NCI-H1436 (cell line): ENCODE results near the gene CYP19A1.

ENCODE experiments used
- DNase-seq: peaks from one replicate; lab custom pipeline; 2025; lab: John Stamatoyannopoulos, UW

Gene CYP19A1

GRCh38 chr15:51359981-51360380 lies 21.6 kb upstream of the CYP19A1 start:
- DNase-seq, result no peak

- DNase-seq, result no peak
These were observed 18.6 kb upstream of the CYP19A1 start for GRCh38 chr15:51356983-51357382.

- no peak for DNase-seq
These were observed 17.8 kb upstream of the CYP19A1 start for GRCh38 chr15:51356147-51356546.

- DNase-seq, result no peak
These were observed 16.7 kb upstream of the CYP19A1 start for GRCh38 chr15:51355096-51355495.

GRCh38 chr15:51353976-51354375 lies 15.6 kb upstream of the CYP19A1 start:
- DNase-seq, result no peak

GRCh38 chr15:51350723-51351122 lies 12.3 kb upstream of the CYP19A1 start:
- no peak for DNase-seq

GRCh38 chr15:51349156-51349844 lies 10.9 kb upstream of the CYP19A1 start:
- no peak for DNase-seq

GRCh38 chr15:51348688-51349087 lies 10.3 kb upstream of the CYP19A1 start:
- DNase-seq, result no peak

- DNase-seq, result no peak
These were observed 7.7 kb upstream of the CYP19A1 start for GRCh38 chr15:51346136-51346535.

GRCh38 chr15:51343466-51343865 lies 5.1 kb upstream of the CYP19A1 start:
- DNase-seq, result no peak

- DNase-seq, result no peak
These were observed 4.0 kb upstream of the CYP19A1 start for GRCh38 chr15:51342227-51342999.

- peak; percentile 55 for DNase-seq
These were observed 3.2 kb upstream of the CYP19A1 start, which contains the start of gene GLDN for GRCh38 chr15:51341366-51342226. GLDN (plus strand) TSS chr15:51341655; CDS start chr15:51341685, 30 bp downstream.

- no peak for DNase-seq
These were observed 2.6 kb downstream of the CYP19A1 start for GRCh38 chr15:51335538-51336410.

GRCh38 chr15:51335087-51335486 lies 3.3 kb downstream of the CYP19A1 start:
- no peak for DNase-seq

- DNase-seq, result peak; percentile 16
These were observed 4.4 kb downstream of the CYP19A1 start for GRCh38 chr15:51334011-51334451.

- no peak for DNase-seq
These were observed 4.8 kb downstream of the CYP19A1 start for GRCh38 chr15:51333571-51333970.

GRCh38 chr15:51332206-51333147 lies 5.9 kb downstream of the CYP19A1 start:
- no peak for DNase-seq

- no peak for DNase-seq
These were observed 7.3 kb downstream of the CYP19A1 start for GRCh38 chr15:51331141-51331540.

GRCh38 chr15:51328926-51329325 lies 9.5 kb downstream of the CYP19A1 start:
- DNase-seq, result no peak

GRCh38 chr15:51327081-51327480 lies 11.3 kb downstream of the CYP19A1 start:
- no peak for DNase-seq
